SK-N-SH treated with all-trans-retinoic acid at 6 μM for 48 hours (cell line): ENCODE measurements around the gene SYCP1.

Experiments used
- ARNTL ChIP-seq: fragments of 450-650 bp; formaldehyde crosslinking; IDR thresholded peaks from 2 replicates; pipeline ENCODE4 v1.5.0; 2020; ENCODE audit warnings: low read depth, mild to moderate bottlenecking, moderate library complexity, borderline replicate concordance
- TCF4 ChIP-seq: fragments of 250-450 bp; sonication (Bioruptor Pico); IDR thresholded peaks from 2 replicates; pipeline ENCODE4 v1.8.0; 2021; ENCODE audit warnings: mild to moderate bottlenecking, moderate library complexity, borderline replicate concordance
- TSHZ2 ChIP-seq: fragments of 250-450 bp; sonication (Bioruptor Pico); IDR thresholded peaks from 2 replicates; pipeline ENCODE4 v1.5.0; 2020; ENCODE audit warnings: mild to moderate bottlenecking, moderate library complexity
- ZNF8 ChIP-seq: fragments of 450-650 bp; formaldehyde crosslinking; IDR thresholded peaks from 2 replicates; pipeline ENCODE4 v1.5.0; 2020; ENCODE audit warnings: mild to moderate bottlenecking, moderate library complexity
- TF ChIP-seq, protein P1 (sequence below): fragments of 250-450 bp; sonication (Bioruptor Pico); IDR thresholded peaks from 2 replicates; pipeline ENCODE4 v1.8.0; 2020; ENCODE audit warnings: mild to moderate bottlenecking, moderate library complexity, borderline replicate concordance

DNA sequence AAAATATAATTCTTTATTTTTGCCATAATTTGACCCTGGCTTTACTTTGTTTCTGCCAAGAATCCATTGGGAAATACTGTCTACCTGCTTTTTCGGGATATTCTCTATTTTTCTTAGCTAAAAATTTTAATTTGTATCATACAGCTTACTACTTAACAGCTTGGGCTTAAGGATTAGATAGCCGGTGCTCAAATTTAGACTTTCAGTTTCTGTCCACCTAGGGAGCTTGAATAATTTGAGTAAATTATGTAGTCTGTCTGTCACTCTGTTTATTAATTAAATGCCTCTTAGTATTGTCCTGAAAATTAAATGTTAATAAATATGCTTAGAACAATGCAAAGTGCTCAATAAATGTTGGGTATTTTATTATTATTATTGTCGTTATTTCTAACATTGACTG, 6.7 kb downstream of the SYCP1 start:
- TF ChIP-seq, protein P1, sequence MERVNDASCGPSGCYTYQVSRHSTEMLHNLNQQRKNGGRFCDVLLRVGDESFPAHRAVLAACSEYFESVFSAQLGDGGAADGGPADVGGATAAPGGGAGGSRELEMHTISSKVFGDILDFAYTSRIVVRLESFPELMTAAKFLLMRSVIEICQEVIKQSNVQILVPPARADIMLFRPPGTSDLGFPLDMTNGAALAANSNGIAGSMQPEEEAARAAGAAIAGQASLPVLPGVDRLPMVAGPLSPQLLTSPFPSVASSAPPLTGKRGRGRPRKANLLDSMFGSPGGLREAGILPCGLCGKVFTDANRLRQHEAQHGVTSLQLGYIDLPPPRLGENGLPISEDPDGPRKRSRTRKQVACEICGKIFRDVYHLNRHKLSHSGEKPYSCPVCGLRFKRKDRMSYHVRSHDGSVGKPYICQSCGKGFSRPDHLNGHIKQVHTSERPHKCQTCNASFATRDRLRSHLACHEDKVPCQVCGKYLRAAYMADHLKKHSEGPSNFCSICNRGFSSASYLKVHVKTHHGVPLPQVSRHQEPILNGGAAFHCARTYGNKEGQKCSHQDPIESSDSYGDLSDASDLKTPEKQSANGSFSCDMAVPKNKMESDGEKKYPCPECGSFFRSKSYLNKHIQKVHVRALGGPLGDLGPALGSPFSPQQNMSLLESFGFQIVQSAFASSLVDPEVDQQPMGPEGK (CRISPR knock-in tag) = no peak
- TF ChIP-seq TCF4 (CRISPR knock-in tag) (no peak), ARNTL (CRISPR knock-in tag) (no peak), TSHZ2 (CRISPR knock-in tag) (no peak), ZNF8 (CRISPR knock-in tag) (no peak)
